Neural cell (in vitro differentiated cells): ENCODE results near the gene CELF5. TPM values are rescaled to one million over a fixed set of nuclear protein-coding genes. Genes with fewer than 3 reads are reported as not detected.

Experiments
- H2AFZ ChIP-seq: fragments of 200-600, 300-800 bp; sonication (generic), shearing (Covaris generic); 2 replicates; pipeline ENCODE4 v1.6.0; 2014; ENCODE audit warnings: low read depth, mild to moderate bottlenecking, antibody characterized with exemption, low read length, moderate library complexity
- H3F3A ChIP-seq: fragments of 200-600 bp; shearing (Covaris generic); 2 replicates; pipeline ENCODE4 v1.6.1; 2016; ENCODE audit warnings: mild to moderate bottlenecking, moderate library complexity, mixed read lengths, antibody characterized with exemption, low read length; ENCODE audit not compliant: insufficient read depth, poor library complexity, severe bottlenecking
- H3K27ac ChIP-seq: fragments of 200-600, 300-800 bp; sonication (generic), shearing (Covaris generic); 2 replicates; pipeline ENCODE4 v1.5.1; 2014; ENCODE audit warnings: mild to moderate bottlenecking, low read length, moderate library complexity
- H3K27me3 ChIP-seq: fragments of 300-800, 200-600 bp; sonication (generic), shearing (Covaris generic); 2 replicates; pipeline ENCODE4 v1.6.0; 2014; ENCODE audit warnings: mild to moderate bottlenecking, low read depth, low read length, moderate library complexity; ENCODE audit not compliant: insufficient read depth
- H3K36me3 ChIP-seq: fragments of 300-800, 200-600 bp; sonication (generic), shearing (Covaris generic); 2 replicates; pipeline ENCODE4 v1.5.1; 2014; ENCODE audit warnings: mild to moderate bottlenecking, antibody characterized with exemption, low read length, moderate library complexity; ENCODE audit not compliant: insufficient read depth
- H3K4me2 ChIP-seq: fragments of 300-800, 200-600 bp; sonication (generic), shearing (Covaris generic); 2 replicates; pipeline ENCODE4 v1.6.0; 2014; ENCODE audit warnings: mild to moderate bottlenecking, low read length
- H3K4me3 ChIP-seq: fragments of 300-800, 200-600 bp; sonication (generic), shearing (Covaris generic); 2 replicates; pipeline ENCODE4 v1.5.1; 2014; ENCODE audit warnings: mild to moderate bottlenecking, low read length, moderate library complexity
- H3K79me2 ChIP-seq: fragments of 200-600 bp; shearing (Covaris generic); replicated peaks from 2 replicates; pipeline ENCODE4 v1.6.0; 2014; ENCODE audit warnings: mild to moderate bottlenecking, low read length, moderate library complexity; ENCODE audit not compliant: insufficient read depth
- H3K9ac ChIP-seq: fragments of 300-800, 200-600 bp; sonication (generic), shearing (Covaris generic); 2 replicates; pipeline ENCODE4 v1.6.1; 2016; ENCODE audit warnings: mild to moderate bottlenecking, low read length, mixed read lengths
- H3K9me2 ChIP-seq: fragments of 200-600 bp; shearing (Covaris generic); 2 replicates; pipeline ENCODE4 v1.6.1; 2016; ENCODE audit warnings: mild to moderate bottlenecking, low read length, mixed read lengths; ENCODE audit not compliant: insufficient read depth
- H3K9me3 ChIP-seq: fragments of 200-600, 300-800 bp; sonication (generic), shearing (Covaris generic); 2 replicates; pipeline ENCODE4 v1.6.1; 2016; ENCODE audit warnings: mild to moderate bottlenecking, mixed run types, low read length, moderate library complexity, mixed read lengths
- H4K20me1 ChIP-seq: fragments of 200-600 bp; shearing (Covaris generic); 2 replicates; pipeline ENCODE4 v1.6.1; 2016; ENCODE audit warnings: mild to moderate bottlenecking, mixed run types; ENCODE audit not compliant: insufficient read depth
- EP300 ChIP-seq: fragments of 450-650 bp; conservative IDR thresholded peaks from 2 replicates; pipeline ENCODE4 v1.6.1; 2014; ENCODE audit warnings: antibody characterized with exemption, mild to moderate bottlenecking, moderate library complexity; ENCODE audit not compliant: poor library complexity, severe bottlenecking
- EZH2 ChIP-seq: fragments of 200-600, 300-800 bp; shearing (Covaris generic), sonication (generic); IDR thresholded peaks from 2 replicates; pipeline ENCODE4 v1.6.1; 2014; ENCODE audit warnings: antibody characterized with exemption, low read length, borderline replicate concordance, mild to moderate bottlenecking; ENCODE audit not compliant: insufficient read depth, poor library complexity, severe bottlenecking
- MXI1 ChIP-seq: fragments of 450-650 bp; conservative IDR thresholded peaks from 2 replicates; pipeline ENCODE4 v1.6.1; 2014; ENCODE audit warnings: antibody characterized with exemption, mild to moderate bottlenecking; ENCODE audit not compliant: poor library complexity, severe bottlenecking
- POLR2AphosphoS5 ChIP-seq: IDR thresholded peaks from 2 replicates; pipeline ENCODE4 v1.6.1; 2012
- RAD21 ChIP-seq: fragments of 450-650 bp; conservative IDR thresholded peaks from 2 replicates; pipeline ENCODE4 v1.6.1; 2014; ENCODE audit warnings: antibody characterized with exemption, mild to moderate bottlenecking, moderate library complexity
- SMC3 ChIP-seq: fragments of 450-650 bp; conservative IDR thresholded peaks from 2 replicates; pipeline ENCODE4 v1.6.1; 2014; ENCODE audit warnings: antibody characterized with exemption, mild to moderate bottlenecking, moderate library complexity; ENCODE audit not compliant: poor library complexity
- TAF1 ChIP-seq: IDR thresholded peaks from 2 replicates; pipeline ENCODE4 v1.6.1; 2012; ENCODE audit warnings: low read depth
- polyA plus RNA-seq: library from polyadenylated mRNA; depleted of rRNA; stranded (reverse); fragments of >200 nt; gene quantifications from 2 replicates; pipeline ENCODE4 v1.2.3, GENCODE V29; 2014
- TF ChIP-seq, protein P1 (sequence below): fragments of 450-650 bp; IDR thresholded peaks from 2 replicates; pipeline ENCODE4 v1.5.1; 2014; ENCODE audit warnings: antibody characterized with exemption, mild to moderate bottlenecking, moderate library complexity; ENCODE audit not compliant: poor library complexity, severe bottlenecking
- TF ChIP-seq, protein P2 (sequence below): IDR thresholded peaks from 2 replicates; pipeline ENCODE4 v1.6.1; 2012; ENCODE audit warnings: borderline replicate concordance

CELF5 gene
- polyA plus RNA-seq, 1 donor from 2014 or later, result 130 TPM

DNA sequence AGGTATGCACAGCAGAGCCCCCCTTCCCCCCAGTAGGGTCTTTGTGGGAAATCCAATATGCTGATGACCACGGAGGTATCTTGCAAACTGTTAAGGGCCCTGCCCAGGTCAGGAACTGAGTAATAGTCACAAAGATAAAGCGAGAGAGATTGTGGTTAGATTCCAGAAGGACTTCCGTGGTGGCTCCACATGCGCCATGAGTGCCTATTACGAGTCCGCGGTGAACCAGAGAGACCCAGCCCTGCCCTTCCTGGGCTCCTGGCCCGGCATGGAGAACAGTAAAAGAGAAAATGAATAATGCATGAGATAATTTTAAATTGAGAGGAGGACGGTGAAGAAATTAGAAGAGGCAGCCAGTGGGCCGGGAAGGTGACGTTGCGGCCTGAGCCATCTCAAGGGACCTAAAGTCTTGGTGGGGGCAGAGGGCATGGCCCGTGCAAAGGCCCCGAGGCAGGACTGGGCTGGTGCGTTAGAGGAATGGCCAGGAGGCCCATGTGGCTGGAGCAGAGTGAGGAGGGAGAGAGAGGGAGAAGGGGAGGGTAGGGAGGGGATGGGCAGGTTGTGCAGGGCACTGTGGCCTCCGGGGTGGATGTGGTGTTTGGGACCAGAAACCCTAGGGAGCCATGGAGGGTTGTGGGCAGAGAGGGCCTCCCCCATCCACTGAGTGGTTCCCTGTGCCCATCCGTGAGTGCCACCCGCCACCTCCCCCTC lies 95.3 kb downstream of the CELF5 start:
- H3K79me2 ChIP-seq, result no peaks in the 10 kb centered on the region
- no peak overlapping the region for H3K4me3 ChIP-seq
- H3K9me3 ChIP-seq, result no peaks in the 10 kb centered on the region
- no peaks in the 10 kb centered on the region for H3K9me2 ChIP-seq
- H3K9ac ChIP-seq, result no peak overlapping the region
- no peaks in the 10 kb centered on the region for H3K27me3 ChIP-seq
- no peaks in the 10 kb centered on the region for H3K36me3 ChIP-seq
- no peak overlapping the region for H2AFZ ChIP-seq
- H3F3A ChIP-seq, result no peaks in the 10 kb centered on the region
- no peak overlapping the region for H3K4me2 ChIP-seq
- H4K20me1 ChIP-seq, result no peaks in the 10 kb centered on the region
- TF ChIP-seq TAF1 (no peak), RAD21 (no peak), EZH2 (no peak), POLR2AphosphoS5 (no peak), EP300 (no peak), MXI1 (no peak), SMC3 (no peak)
- TF ChIP-seq, protein P1, sequence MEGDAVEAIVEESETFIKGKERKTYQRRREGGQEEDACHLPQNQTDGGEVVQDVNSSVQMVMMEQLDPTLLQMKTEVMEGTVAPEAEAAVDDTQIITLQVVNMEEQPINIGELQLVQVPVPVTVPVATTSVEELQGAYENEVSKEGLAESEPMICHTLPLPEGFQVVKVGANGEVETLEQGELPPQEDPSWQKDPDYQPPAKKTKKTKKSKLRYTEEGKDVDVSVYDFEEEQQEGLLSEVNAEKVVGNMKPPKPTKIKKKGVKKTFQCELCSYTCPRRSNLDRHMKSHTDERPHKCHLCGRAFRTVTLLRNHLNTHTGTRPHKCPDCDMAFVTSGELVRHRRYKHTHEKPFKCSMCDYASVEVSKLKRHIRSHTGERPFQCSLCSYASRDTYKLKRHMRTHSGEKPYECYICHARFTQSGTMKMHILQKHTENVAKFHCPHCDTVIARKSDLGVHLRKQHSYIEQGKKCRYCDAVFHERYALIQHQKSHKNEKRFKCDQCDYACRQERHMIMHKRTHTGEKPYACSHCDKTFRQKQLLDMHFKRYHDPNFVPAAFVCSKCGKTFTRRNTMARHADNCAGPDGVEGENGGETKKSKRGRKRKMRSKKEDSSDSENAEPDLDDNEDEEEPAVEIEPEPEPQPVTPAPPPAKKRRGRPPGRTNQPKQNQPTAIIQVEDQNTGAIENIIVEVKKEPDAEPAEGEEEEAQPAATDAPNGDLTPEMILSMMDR, result no peak
- TF ChIP-seq, protein P2, sequence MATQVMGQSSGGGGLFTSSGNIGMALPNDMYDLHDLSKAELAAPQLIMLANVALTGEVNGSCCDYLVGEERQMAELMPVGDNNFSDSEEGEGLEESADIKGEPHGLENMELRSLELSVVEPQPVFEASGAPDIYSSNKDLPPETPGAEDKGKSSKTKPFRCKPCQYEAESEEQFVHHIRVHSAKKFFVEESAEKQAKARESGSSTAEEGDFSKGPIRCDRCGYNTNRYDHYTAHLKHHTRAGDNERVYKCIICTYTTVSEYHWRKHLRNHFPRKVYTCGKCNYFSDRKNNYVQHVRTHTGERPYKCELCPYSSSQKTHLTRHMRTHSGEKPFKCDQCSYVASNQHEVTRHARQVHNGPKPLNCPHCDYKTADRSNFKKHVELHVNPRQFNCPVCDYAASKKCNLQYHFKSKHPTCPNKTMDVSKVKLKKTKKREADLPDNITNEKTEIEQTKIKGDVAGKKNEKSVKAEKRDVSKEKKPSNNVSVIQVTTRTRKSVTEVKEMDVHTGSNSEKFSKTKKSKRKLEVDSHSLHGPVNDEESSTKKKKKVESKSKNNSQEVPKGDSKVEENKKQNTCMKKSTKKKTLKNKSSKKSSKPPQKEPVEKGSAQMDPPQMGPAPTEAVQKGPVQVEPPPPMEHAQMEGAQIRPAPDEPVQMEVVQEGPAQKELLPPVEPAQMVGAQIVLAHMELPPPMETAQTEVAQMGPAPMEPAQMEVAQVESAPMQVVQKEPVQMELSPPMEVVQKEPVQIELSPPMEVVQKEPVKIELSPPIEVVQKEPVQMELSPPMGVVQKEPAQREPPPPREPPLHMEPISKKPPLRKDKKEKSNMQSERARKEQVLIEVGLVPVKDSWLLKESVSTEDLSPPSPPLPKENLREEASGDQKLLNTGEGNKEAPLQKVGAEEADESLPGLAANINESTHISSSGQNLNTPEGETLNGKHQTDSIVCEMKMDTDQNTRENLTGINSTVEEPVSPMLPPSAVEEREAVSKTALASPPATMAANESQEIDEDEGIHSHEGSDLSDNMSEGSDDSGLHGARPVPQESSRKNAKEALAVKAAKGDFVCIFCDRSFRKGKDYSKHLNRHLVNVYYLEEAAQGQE, result no peak
- H3K27ac ChIP-seq, result no peak overlapping the region

DNA sequence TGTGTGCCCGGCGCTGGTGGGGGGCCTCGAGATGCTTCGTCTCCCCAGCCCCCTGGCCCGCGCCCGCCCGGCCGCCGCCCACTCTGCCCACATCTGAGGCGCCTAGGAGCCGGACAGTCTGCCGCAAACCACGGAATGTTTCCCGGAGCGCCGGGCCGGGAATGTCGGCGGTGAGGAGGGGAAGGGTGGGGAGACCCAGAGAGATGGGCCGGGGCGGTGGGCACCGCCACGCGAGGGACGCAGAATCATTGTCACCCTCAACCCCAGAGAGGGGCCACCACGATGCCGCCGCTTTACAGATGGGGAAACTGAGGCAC lies 95.9 kb downstream of the CELF5 start:
- Histone ChIP-seq H3K79me2 (no peaks in the 10 kb centered on the region), H3K36me3 (no peaks in the 10 kb centered on the region), H3K4me2 (no peak overlapping the region), H3F3A (no peaks in the 10 kb centered on the region), H2AFZ (no peak overlapping the region), H3K9me2 (no peaks in the 10 kb centered on the region), H3K9me3 (no peaks in the 10 kb centered on the region), H3K27me3 (no peaks in the 10 kb centered on the region), H4K20me1 (no peaks in the 10 kb centered on the region), H3K4me3 (no peak overlapping the region), H3K9ac (no peak overlapping the region), H3K27ac (no peak overlapping the region)
- TF ChIP-seq MXI1 (no peak), TAF1 (no peak), EP300 (no peak), RAD21 (no peak), EZH2 (no peak), SMC3 (no peak), POLR2AphosphoS5 (no peak)
- TF ChIP-seq, protein P1, result no peak
- TF ChIP-seq, protein P2, result no peak
